Right lobe of liver (tissue), 4 donors: ENCODE data around the gene TRPM5.

Source experiments
- CTCF ChIP-seq, 4 donors: fragments of 200-600 bp in 3 of 4; fragments of 450-650 bp in 1 of 4; IDR thresholded peaks; one replicate each; pipeline versions ENCODE4 v1.5.1 to v1.8.0; 2016 to 2022; ENCODE audit warnings: antibody characterized with exemption in 4 of 4, mild to moderate bottlenecking in 2 of 4
- POLR2A ChIP-seq: fragments of 450-650 bp; IDR thresholded peaks from one replicate; pipeline ENCODE4 v1.6.1; 2017; ENCODE audit warnings: antibody characterized with exemption, mild to moderate bottlenecking
- donor health status: DM: no; HTN: no; CAD: no.
- donor health status: DM: no; HTN: no; CAD: no.
- donor health status: DM: no; HTN: yes; CAD: no.

- TF ChIP-seq CTCF (IDR thresholded peaks at IDR 0.05): no peak
- TF ChIP-seq POLR2A: no peak
Observed at GRCh38 chr11:2434008-2434407, 10.3 kb downstream of the TRPM5 start.
